ENCODE results near the gene MSL1. TPM values are rescaled to one million over a fixed set of nuclear protein-coding genes. Genes with fewer than 3 reads are reported as not detected.
A peak's percentile ranks its signal among the peaks of the same experiment; 100 is the strongest.
"Not testable (repeated sequence)": the region's sequence is repeated elsewhere in the genome, so short reads cannot be mapped to it uniquely, and the experiment has no call there.

The MSL1 gene
- total and polyA plus RNA-seq, 7 donors, result 48.6 to 84.7 (median 67.8) TPM

DNA sequence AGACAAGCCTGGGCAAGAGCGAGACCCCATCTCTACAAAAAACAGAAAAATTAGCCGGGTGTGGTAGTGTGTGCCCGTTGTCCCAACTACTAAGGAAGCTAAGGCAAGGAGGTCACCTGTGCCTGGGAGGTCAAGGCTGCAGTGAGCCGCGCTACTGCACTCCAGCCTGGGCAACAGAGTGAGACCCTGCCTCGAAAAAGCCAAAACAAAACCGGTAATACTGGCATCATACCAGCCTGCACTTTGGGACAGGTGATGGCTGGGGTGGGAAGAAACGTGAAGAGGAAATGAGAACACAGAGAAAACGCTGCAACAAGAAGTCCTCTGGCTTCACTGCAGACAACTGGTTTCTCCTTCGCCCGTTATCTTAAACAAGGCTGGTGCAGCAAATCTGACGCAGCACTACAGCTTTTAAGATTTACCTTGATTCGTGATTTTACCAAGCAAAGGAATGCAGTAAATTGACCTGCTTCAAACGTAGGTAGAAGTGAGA, 17.8 kb downstream of the MSL1 start:
- intact Hi-C loops (cut with DNase I), result loop anchor here in 1 of 2 donors (2.0 kb wide), 1 partner anchor 17 kb away; no protein-coding TSS in a partner anchor
- peak in 3 of 4 donors; percentile 6 to 7 (median 7) for ATAC-seq
- Histone ChIP-seq H3K4me1 (peaks cover 29% of the 10 kb centered on the region), H3K27ac (peak overlapping the region; percentile 98), H3K27me3 (ENCODE audit: insufficient read depth in 3 of 3, low read length in 2 of 3) (no peaks in the 10 kb centered on the region), H3K4me3 (peak overlapping the region; percentile 85), H3K36me3 (ENCODE audit: insufficient read depth in 1 of 2, low read depth in 1 of 2) (peaks cover 12 to 65% of the 10 kb centered on the region in 2 donors), H3K9me3 (no peaks in the 10 kb centered on the region)
- WGBS, 3 donors, result 7 to 12% (median 12%) methylated on average over 14 of the region's 14 CpGs
- no peak for TF ChIP-seq CTCF (IDR thresholded peaks at IDR 0.05)
- DNase-seq, result no peak

DNA sequence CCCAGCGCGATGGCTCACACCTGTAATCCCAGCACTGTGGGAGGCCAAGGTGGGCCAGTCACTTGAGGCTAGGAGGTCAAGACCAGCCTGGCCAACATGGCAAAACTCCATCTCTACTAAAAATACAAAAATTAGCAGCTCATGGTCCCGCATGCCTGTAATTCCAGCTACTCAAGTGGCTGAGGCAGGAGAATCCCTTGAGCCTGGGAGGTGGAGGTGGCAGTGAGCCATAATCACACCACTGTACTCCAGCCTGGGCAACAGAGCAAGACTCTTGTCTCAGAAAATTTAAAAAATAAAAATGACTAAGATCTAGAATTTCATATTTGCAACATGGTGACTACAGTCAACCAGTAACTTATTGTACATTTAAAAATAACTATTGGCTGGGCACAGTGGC, 21.4 kb downstream of the MSL1 start:
- H3K27me3 ChIP-seq (ENCODE audit: insufficient read depth in 3 of 3, low read length in 2 of 3); DNase-seq; H3K9me3 ChIP-seq; intact Hi-C loops (cut with DNase I); H3K4me3 ChIP-seq; ATAC-seq: not testable (repeated sequence)
- Histone ChIP-seq H3K27ac (peak overlapping the region; percentile 36), H3K4me1 (peaks cover 46% of the 10 kb centered on the region), H3K36me3 (ENCODE audit: insufficient read depth in 1 of 2, low read depth in 1 of 2) (peaks cover 2 to 71% of the 10 kb centered on the region in 2 donors)
- 73 to 84% (median 83%) methylated on average over 3 of the region's 3 CpGs for WGBS, 3 donors

DNA sequence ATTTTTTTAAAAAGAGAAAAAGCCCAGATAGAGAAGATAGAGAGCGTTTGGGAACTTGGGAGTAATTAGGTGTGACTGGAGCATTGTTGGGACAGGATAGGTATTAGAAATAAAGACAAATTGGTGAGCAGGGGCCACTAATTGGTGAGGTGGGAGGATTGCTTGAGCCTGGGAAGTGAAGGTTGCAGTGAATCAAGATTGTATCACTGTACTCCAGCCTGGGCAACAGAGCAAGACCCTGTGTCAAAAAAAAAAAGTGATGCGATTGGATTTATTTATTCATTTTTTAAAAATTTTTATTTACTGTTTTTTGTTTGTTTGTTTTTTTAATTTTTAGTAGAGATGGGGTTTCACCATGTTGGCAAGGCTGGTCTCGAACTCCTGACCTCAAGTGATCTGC, 23.7 kb downstream of the MSL1 start:
- no peaks in the 10 kb centered on the region for H3K27me3 ChIP-seq (ENCODE audit: insufficient read depth in 3 of 3, low read length in 2 of 3)
- peaks cover 42% of the 10 kb centered on the region for H3K4me1 ChIP-seq
- H3K27ac ChIP-seq, result no peak overlapping the region
- WGBS, 3 donors, result 90 to 96% (median 95%) methylated on average over 3 of the region's 3 CpGs
- ATAC-seq (no peak), DNase-seq (no peak)
- TF ChIP-seq CTCF (IDR thresholded peaks at IDR 0.05), result no peak
- H3K4me3 ChIP-seq, result no peak overlapping the region
- intact Hi-C loops (cut with DNase I), result no loop called here
- peaks cover 2 to 94% of the 10 kb centered on the region in 2 donors for H3K36me3 ChIP-seq (ENCODE audit: insufficient read depth in 1 of 2, low read depth in 1 of 2)
- H3K9me3 ChIP-seq, result no peaks in the 10 kb centered on the region

- peaks cover 1 to 90% of the 10 kb centered on the region in 2 donors for H3K36me3 ChIP-seq (ENCODE audit: insufficient read depth in 1 of 2, low read depth in 1 of 2)
These were observed 26.8 kb downstream of the MSL1 start for GRCh38 chr17:40148527-40148926.

DNA sequence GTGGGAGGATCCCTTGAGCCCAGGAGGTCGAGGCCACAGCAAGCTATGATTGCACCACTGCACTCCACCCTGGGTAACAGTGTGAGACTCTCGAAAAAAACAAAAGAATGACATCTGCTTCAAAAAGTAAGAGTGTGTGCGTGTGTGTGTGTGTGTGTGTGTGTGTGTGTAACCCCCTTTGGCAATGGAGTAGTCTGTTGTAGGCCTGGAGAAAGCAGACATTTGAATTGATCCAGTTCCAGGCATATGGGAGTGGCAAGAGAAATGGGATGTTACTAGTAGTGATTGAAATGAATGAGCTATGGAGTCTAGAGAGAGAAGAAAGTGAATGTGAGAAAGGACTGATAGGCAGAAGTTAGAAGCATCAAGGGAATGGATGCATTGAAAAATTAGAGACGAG, 28.5 kb downstream of the MSL1 start:
- intact Hi-C loops (cut with DNase I), result no loop called here
- peaks cover 36% of the 10 kb centered on the region for H3K4me1 ChIP-seq
- peaks cover 3 to 89% of the 10 kb centered on the region in 2 donors for H3K36me3 ChIP-seq (ENCODE audit: insufficient read depth in 1 of 2, low read depth in 1 of 2)
- H3K27ac ChIP-seq, result no peak overlapping the region
- H3K27me3 ChIP-seq (ENCODE audit: insufficient read depth in 3 of 3, low read length in 2 of 3), result no peaks in the 10 kb centered on the region
- 76 to 82% (median 78%) methylated on average over 4 of the region's 4 CpGs for WGBS, 3 donors
- no peak overlapping the region for H3K4me3 ChIP-seq
- ATAC-seq (no peak), DNase-seq (no peak)
- H3K9me3 ChIP-seq, result no peaks in the 10 kb centered on the region
- no peak for TF ChIP-seq CTCF (IDR thresholded peaks at IDR 0.05)

More at GRCh38 chr17:40148527-40148926, 26.8 kb downstream of the MSL1 start:
- ATAC-seq, result no peak
- Histone ChIP-seq H3K27ac (peak overlapping the region; percentile 36), H3K4me1 (peaks cover 25% of the 10 kb centered on the region), H3K9me3 (no peaks in the 10 kb centered on the region), H3K27me3 (ENCODE audit: insufficient read depth in 3 of 3, low read length in 2 of 3) (no peaks in the 10 kb centered on the region), H3K4me3 (no peak overlapping the region)
- 75 to 88% (median 77%) methylated on average over 3 of the region's 3 CpGs for WGBS, 3 donors
- no peak for DNase-seq
- intact Hi-C loops (cut with DNase I), result no loop called here
- no peak for TF ChIP-seq CTCF (IDR thresholded peaks at IDR 0.05)
